ENCODE measurements around the gene CHD5. TPM values are rescaled to one million over a fixed set of nuclear protein-coding genes. Genes with fewer than 3 reads are reported as not detected.
A peak's percentile ranks its signal among the peaks of the same experiment; 100 is the strongest.

CHD5 gene
- total RNA-seq, 1 donor = 0.54 TPM

DNA sequence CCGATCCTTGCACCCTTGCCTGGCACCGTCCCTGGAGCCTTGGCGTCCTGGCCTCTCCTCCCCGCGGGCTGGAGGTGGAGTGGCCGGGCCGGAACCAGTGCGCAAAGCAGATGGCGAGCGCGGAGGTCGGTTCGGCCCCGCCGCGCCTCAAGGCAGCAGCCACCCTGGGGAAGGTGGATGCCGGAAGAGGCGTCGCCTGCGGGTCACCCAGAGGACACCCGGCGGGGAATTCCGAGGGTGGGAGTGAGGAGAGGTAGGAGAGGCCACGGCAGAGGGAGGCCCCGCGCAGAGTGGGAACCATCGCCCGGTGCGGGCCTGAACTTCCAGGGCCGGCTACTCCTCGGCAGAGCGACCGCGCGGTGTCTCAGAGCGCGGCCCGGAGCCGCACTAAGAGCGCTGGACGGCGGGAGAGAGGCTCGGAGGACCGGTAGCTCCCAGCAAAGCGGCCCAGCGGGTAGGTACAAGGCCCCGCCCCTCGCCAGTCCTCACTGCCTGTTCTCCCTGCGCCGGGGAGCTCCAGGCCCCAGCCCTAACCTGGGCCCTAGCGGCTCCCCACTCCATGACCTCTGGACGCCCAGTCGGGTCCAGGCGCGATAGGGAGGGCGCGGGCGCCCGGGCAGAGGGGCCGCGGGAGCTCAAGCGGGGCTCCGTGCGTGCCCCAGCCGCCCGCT lies 25.9 kb upstream of the CHD5 start, which contains the start of gene RNF207:
Gene RNF207 (plus strand): TSS at position 271 of the 671 bp plus-strand sequence. CDS start 417 bp downstream, outside the sequence.
- DNase-seq (ENCODE audit: low read depth in 2 of 3, low spot score in 2 of 3) = peak in 2 of 3 donors; percentile 40 to 50

DNA sequence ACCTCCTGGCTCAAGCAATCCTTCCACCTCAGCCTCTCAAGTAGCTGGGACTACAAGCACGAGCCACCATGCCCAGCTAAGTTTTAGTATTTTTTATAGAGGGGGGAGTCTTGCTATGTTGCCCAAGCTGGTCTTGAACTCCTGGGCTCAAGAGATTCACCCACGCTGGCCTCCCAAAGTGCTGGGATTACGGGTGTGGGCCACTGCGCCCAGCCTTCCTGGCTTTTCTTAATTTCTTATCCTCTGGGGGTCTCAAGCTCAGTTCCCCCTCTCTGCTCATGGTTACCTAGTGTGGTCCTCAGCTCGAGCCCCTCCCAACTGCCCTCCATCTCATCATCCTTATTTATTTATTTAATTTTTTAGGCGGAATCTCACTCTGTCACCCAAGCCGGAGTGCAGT lies 22.1 kb upstream of the CHD5 start:
- no peak for DNase-seq (ENCODE audit: low read depth in 2 of 3, low spot score in 2 of 3)

DNA sequence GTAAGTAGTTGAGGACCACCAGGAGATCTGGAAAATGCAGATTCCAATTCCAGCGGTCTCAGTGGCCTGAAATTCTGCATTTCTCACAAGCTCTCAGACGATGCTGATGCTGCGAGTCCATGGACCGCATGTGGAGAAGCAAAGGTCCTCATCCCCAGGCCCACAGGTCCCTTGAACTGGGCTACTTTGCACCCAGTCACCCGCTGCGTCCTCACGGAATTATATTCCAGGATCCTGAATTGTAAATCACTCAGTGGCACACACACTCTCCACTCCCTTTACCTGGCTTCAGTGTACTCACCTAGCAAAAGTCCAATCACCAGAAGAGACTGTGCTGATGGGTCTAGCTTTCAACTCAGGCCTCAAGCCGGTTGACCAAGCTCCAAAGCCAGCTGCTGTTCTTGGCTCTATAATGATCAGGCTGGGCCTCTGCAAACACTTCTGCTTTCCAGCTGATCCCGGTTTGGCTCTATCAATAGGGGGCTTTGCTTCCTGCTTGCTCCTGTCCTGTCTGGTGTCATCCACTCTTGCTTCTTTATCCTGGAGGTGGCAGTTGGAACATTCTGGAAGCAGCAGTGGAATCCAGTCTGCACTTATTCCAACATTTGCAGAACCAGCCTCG lies 20.2 kb upstream of the CHD5 start:
- no peak for DNase-seq (ENCODE audit: low read depth in 2 of 3, low spot score in 2 of 3)

DNA sequence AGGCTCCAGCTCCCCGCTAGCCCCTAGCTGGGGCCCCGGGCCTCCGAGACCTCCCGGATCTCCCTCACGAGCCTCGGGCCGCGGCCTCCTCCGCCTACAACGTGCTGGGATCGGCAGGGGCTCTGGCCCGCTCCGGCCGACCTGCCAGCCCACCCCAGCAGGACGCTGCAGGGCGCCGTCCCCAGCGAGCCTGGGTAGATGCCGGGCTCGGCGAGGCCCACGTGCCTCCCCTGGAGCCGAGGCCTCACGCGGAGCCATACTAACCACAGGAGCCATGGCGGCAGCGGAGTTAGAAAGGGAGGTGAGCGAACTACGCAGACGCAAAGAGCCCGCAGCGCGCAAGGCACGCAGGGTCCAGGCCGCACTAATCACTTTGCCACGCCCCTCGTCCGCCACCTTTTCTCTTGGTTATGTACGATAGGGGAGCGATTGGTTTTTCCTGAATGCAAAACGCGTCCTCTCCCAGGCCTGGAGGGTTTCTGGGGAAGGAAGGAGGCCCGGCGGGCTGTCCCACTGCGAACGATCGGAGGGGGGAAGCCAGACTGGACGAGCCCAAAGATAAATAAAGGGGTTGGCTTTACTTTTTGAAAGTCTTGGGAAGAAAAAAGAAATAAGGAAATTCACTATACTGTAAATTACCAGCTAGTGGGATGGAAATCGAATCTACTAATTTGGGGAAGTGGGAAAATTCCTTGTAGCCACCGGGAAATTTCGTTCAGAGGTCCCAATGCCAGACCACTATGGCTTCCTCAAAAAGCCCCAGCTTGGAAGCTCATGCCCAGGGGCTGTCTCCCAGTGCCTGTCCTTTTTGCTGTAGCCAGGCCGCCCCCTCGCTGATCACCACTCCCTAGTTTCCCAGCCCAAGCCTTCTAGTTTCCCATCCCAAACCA lies 19.4 kb upstream of the CHD5 start, which contains the start of gene RPL22:
Gene RPL22 (minus strand): TSS at position 298 of the 890 bp plus-strand sequence. CDS start 22 bp downstream, at position 276.
- DNase-seq (ENCODE audit: low read depth in 2 of 3, low spot score in 2 of 3) = peak; percentile 89 to 100 (median 99)

DNA sequence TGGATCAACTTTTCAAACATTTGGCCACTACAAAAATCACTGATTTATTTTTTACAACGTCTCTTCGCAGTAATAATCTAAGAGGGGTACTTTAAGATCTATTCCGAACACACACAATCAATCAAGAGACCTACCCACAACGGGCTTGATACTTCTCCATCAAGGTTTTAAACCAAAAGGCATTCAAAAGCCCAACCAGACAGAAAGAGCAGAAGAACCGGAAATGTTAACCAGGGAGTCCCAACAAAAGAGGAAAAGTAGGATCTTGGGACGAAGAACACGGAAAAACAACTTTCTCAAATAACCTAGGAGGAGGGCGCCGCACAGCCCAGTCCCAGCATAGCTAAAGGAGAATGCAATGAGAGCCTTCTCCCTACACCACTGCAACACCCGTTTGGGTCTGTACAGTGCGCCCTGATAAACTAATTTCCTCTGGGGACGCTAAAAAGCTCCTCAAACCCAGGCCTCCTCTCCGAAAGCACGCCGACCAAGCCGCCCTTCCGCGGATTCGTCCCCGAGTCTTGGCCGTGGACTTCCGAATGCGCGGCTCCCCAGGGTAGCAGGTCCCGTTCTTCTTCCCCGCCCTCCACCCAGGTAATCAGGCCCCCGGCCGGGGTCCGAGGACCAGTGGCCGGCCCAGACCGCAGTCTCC lies 18.7 kb upstream of the CHD5 start:
- no peak for DNase-seq (ENCODE audit: low read depth in 2 of 3, low spot score in 2 of 3)

DNA sequence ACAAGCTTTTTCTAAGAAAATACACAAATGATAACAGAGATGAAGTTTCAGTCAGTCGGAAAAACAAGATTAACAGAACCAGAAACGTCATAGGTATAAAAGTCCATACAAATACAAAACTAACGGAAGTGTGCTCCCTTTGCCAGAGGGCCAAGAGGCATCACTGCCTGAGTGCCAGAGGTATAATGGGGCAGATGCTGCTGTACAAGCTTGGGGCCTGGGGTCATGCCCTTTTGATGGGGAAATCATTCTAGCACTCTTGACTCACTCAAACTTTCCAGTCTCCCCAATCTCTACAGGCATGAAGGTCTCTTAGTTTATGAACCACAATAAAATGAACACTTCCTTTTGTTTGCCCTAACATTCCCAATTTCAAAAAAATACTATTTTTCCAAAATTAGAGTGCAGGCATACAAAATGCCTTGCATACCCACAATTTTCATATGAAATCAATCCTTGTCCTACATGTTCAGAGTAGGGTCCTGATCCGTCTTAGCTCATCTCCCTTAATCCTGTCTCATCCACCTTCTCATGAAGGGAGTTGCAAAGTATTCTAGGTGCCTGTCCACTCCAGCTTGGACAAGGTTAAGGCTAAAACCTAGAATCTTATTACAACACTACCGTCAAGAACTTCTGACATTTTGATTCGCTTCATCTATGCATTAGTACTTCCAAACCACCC lies 17.8 kb upstream of the CHD5 start:
- no peak for DNase-seq (ENCODE audit: low read depth in 2 of 3, low spot score in 2 of 3)

DNA sequence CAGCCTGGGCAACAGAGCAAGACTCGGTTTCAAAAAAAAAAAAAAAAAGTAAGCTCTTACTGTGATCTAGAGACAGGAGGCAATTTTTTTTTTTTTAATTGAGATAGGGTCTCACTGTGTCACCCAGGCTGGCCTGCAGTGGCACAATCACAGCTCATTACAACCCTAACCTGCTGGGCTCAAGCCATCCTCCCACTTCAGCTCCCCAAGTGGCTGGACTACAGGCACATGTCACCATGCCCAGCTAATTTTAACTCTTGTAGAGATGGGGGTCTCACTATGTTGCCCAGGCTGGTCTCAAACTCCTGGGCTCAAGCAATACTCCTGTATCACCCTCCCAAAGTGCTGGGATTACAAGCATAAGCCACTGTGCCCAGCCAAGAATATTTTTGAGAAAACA lies 11.8 kb upstream of the CHD5 start:
- no peak for DNase-seq (ENCODE audit: low read depth in 2 of 3, low spot score in 2 of 3)

DNA sequence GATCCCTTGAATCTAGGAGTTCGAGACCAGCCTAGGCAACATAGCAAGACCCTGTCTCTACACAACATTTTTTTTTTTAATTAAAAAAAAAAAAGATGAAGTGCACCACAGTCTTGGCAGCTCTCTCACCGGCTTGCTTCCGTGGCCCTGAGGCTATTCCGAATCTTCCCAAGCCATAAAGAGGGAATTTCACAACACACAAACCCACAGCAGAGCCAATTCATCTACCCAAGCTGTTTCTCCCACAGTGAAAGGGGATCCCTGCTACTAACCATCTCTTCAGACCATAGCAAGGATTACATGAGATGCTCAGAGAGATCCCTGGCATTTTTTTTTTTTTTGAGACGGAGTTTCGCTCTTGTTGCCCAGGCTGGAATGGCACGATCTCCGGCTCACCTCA lies 8.3 kb upstream of the CHD5 start:
- DNase-seq (ENCODE audit: low read depth in 2 of 3, low spot score in 2 of 3) = no peak

DNA sequence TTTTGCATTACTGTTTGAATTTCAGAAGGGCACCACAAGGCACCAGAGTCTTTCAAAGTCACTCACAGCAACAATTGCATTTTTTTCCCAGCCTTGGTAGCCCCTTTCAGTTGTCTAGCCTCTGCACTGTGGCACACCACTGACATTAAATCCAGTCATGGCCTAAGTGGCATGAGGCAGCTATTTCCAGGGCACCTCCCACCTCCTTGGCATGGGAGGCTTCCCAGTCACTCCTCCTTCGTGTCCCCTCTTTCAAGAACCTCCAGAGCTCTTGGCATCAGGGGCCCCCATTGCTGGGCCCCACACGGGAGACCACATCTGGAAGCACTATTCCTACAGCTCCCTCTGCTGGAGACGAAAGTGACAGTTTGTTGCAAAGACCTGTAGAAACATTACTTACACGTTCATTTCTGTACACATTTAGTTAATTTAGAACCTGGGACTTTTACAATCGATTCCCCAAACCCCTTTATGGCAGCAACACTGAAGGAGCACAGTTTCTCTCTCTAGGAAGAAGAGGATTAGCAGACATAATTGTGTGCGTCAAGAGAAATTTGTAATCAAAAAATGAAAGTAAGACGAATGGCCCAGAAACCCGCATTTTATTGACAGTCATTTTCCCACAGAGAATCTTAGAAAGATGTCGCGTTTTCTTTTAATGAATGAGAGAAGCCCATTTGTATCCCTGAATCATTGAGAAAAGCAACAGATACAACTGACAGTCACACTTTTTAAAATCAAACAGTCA lies 5.7 kb upstream of the CHD5 start:
- DNase-seq (ENCODE audit: low read depth in 2 of 3, low spot score in 2 of 3) = peak in 2 of 3 donors; percentile 41 to 70

DNA sequence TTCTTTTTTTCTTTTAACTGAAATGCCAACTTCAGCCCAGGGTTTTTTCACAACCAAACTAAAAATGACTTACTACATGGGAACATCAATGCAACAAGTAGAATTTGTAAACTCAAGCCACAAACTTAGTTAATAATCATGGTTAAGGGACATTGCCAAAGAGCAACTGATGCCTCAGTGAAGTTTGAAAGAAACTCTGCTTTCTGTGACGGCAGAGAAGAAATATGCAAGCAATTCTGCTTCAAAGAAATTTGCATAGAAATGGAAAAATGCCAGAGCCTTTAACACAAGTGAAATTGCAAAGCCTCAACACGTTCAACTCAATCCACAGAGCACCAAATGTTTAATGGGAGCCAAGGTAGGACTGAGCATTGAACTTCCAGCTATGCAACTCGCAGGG lies 5.0 kb upstream of the CHD5 start:
- no peak for DNase-seq (ENCODE audit: low read depth in 2 of 3, low spot score in 2 of 3)

DNA sequence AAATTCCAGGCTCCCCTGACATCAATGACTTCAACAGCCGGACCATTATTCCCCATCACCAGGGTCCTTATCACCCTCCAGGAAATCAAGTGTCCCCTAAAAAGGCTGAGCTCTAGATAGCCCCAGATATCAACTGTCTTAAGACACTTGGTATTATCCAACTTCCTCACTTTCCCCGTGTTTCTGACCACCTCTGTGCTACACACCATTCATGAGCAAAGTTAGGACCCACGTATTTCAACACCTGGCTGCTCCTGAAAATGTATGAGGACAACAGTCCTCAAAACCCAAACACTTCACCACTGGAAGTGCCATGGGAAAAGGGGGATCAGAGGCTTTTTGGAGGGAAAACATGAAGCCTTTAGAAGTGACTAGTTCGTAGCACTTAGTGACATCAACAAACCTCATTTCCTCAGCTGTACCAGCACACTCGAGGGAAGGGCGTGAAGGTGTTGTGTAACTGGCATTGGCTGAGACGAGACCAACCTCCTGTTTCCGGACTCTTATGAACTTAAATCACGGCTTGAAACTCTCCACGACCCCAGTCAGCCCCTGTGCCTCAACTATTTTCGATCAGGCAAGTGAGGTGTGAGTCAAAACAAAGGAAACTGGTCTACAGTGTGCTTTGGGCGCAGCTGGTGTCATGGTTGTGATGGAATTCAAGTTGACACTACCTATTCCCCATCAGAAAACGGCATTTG lies 4.1 kb upstream of the CHD5 start:
- DNase-seq (ENCODE audit: low read depth in 2 of 3, low spot score in 2 of 3) = no peak

DNA sequence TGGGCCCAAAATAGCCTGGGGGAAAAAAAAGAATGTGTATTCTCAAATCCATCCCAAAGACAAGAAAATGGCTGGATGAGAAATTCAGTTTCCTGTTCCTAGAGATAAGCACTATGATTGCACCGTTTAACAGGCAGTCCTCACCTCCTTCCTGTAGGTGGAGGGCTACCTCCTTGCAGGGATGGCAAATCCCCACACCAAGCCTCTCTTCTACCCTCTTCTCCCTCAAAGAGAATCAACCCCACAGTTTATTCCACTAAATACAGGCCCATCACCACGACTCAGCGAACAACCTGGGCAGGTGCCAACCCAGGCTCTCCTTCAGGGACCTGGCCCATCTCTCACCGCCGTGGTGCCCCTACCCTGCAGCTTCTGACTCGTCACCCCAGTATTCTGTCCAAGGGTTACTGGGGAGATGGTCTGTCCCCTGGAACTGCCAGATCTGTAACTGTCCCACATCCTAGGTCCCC lies 3.4 kb upstream of the CHD5 start:
- no peak for DNase-seq (ENCODE audit: low read depth in 2 of 3, low spot score in 2 of 3)

DNA sequence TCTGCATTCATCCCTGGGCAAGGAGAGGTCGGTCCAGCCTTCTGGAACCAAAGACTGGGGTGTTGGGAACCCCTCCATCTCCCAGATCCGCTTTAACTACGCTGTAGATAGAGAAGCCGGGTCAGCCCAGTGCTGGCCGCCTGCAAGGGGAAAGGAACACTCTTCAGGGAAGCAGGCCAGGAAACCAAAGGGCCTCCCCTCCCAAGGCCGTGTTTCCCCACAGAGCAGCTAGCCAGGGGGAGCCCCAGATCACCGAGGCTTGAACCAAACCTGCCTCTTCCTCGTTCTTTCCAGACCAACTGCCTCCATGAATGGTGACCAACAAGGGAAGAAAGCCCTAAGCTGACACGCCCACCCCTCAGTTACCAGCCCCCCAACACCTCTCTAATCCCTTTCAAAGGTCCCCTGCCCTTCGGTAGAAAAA lies 1.2 kb upstream of the CHD5 start:
- no peak for DNase-seq (ENCODE audit: low read depth in 2 of 3, low spot score in 2 of 3)

DNA sequence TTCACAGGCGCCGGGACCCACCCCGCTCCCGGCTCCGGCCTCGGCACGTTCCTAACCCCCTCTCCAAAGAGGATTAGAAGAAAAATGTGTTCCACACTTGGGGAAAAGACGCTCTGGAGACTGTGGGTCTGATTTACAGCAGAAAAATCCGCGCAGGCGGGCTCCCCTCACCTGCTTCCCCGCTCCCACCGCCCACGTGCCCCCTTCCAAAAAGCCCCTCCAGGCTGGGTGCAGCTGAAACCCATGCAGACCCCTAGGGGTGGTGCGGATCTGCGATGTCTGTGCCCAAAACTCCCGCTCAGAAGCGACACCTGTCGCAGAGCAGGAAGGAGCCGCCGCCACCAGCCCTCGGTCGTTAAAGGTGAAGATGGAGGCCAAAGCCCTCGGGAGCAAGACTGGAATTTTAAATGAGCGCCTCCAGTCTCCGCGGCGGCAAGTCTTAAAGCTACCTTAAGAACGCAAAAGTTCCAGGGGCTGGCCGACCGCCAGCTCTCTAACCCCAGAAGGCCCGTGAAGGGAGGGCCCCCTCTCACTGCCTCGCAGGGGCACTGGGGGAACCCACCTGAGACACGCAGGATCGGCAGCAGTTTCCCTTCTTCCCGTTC lies 688 bp upstream of the CHD5 start:
- no peak for DNase-seq (ENCODE audit: low read depth in 2 of 3, low spot score in 2 of 3)

DNA sequence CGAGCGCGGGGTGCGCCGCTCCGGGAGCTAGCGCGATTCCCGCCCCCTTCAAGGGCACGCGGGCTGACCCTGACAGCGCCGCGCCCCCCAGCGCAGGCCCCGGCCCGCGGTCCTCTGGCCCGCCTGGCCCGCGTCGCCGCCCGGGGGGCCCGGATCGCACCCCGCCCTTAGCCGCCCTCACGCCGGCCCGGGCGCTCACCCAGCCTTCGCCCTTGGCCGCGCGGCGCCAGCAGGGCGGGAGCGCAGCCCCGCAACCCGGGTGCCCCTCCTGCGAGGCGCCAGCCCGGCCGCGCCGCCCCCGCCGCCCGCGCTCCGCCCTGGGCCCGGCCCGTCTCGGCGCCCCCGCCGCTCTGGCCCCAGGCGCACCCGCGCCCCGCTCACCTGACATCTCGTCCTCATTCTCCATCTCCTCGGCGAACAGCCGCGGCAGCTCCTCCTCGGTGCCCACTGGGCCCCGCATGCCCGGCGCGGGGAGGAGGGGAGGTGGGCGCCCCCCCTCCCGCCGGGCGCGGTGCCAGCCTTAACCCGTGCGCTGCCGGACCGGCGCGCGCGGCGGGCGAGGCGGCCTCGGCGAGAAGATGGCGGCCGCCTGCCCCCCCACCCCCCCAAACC lies 451 bp downstream of the CHD5 start:
- DNase-seq (ENCODE audit: low read depth in 2 of 3, low spot score in 2 of 3) = no peak

DNA sequence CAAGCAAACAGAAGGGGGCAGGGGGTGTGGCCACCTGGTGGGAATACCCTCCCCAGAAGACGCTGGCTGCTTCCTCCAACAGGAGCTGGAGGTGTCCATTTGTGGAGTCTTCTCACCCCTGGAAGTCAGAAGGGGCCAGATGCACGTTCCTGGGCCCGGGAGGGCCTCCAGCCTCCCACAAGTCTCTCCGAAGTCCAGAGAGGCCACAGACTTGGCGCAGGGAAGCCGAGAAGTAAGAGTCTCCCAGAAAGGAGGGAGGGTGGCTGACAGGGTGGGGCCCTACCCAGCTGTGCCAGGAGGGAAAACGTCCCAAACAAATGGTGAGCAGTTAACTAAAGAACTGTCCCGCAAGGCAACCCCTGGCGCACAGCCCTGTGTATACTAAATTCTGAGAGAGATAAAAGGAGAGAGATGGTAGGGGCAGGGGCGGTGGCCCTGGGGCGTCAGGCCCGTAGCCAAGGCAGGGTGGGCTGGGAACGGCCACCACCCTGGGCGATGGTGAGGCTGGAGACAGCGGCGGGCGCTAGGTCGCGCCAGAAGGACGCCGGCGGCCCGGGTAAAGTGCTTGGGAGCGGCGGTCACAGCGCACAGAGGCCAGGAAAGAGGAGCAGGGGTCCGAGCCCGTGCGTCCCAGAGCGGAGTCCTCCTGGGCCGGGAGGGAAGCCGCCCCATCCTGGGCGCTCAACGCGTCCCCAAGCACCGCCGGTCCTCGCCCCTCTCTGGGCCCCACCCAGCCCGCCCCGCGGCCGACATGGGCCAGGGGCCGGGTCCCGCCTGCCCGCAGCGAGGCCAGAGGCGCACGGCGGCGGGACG lies 1.2 kb downstream of the CHD5 start:
- no peak for DNase-seq (ENCODE audit: low read depth in 2 of 3, low spot score in 2 of 3)

Measured in hematopoietic multipotent progenitor cell (in vitro differentiated cells).